HG02610 (cell line): ENCODE measurements around the gene BBOF1.
A peak's percentile ranks its signal among the peaks of the same experiment; 100 is the strongest.
"Not testable (repeated sequence)": the region's sequence is repeated elsewhere in the genome, so short reads cannot be mapped to it uniquely, and the experiment has no call there.

Experiments
- ATAC-seq: cut with Tn5 transposase; IDR thresholded peaks from one replicate; pipeline ENCODE4 v1.9.1; 2021; ENCODE audit warnings: mild to moderate bottlenecking, moderate library complexity; ENCODE audit not compliant: unreplicated experiment

BBOF1 gene

GRCh38 chr14:74018586-74019407 lies at the start of gene BBOF1, which contains the start of gene ENTPD5:
Gene BBOF1, plus strand, starts transcription at chr14:74019349. Its CDS starts 130 bp downstream, at chr14:74019479.
Gene ENTPD5, minus strand, starts transcription at chr14:74019288. Its CDS starts 31,186 bp downstream, at chr14:73988102.
- ATAC-seq = peak; percentile 90

- no peak for ATAC-seq
These were observed 45.7 kb upstream of the BBOF1 start for GRCh38 chr14:73973497-73973896.

- ATAC-seq = no peak
These were observed 43.0 kb upstream of the BBOF1 start for GRCh38 chr14:73976125-73976524.

- no peak for ATAC-seq
These were observed 41.3 kb upstream of the BBOF1 start for GRCh38 chr14:73977896-73978295.

- no peak for ATAC-seq
These were observed 31.1 kb upstream of the BBOF1 start for GRCh38 chr14:73988065-73988464.

- ATAC-seq = not testable (repeated sequence)
These were observed 30.5 kb upstream of the BBOF1 start for GRCh38 chr14:73988656-73989055.

GRCh38 chr14:73991092-73991491 lies 28.1 kb upstream of the BBOF1 start:
- ATAC-seq = no peak

GRCh38 chr14:73994926-73995325 lies 24.2 kb upstream of the BBOF1 start:
- not testable (repeated sequence) for ATAC-seq

GRCh38 chr14:73995977-73996378 lies 23.2 kb upstream of the BBOF1 start:
- ATAC-seq = no peak

GRCh38 chr14:73996731-73997107 lies 22.4 kb upstream of the BBOF1 start:
- no peak for ATAC-seq

GRCh38 chr14:73997108-73997943 lies 21.8 kb upstream of the BBOF1 start:
- no peak for ATAC-seq

GRCh38 chr14:73997944-73998447 lies 21.2 kb upstream of the BBOF1 start:
- ATAC-seq = no peak

- ATAC-seq = no peak
These were observed 20.4 kb upstream of the BBOF1 start for GRCh38 chr14:73998726-73999125.

GRCh38 chr14:74005664-74006063 lies 13.5 kb upstream of the BBOF1 start:
- ATAC-seq = not testable (repeated sequence)

GRCh38 chr14:74008843-74009499 lies 10.2 kb upstream of the BBOF1 start:
- ATAC-seq = no peak

GRCh38 chr14:74014299-74014698 lies 4.8 kb upstream of the BBOF1 start:
- no peak for ATAC-seq

GRCh38 chr14:74015176-74015575 lies 4.0 kb upstream of the BBOF1 start:
- ATAC-seq = no peak

- no peak for ATAC-seq
These were observed 3.2 kb upstream of the BBOF1 start for GRCh38 chr14:74015963-74016362.

GRCh38 chr14:74018174-74018585 lies 969 bp upstream of the BBOF1 start:
- peak; percentile 8 for ATAC-seq

- ATAC-seq = peak; percentile 9
These were observed 424 bp downstream of the BBOF1 start for GRCh38 chr14:74019408-74020137.
